CD4-positive, alpha-beta T cell treated with Interleukin-21 for 1 hour (primary cell): ENCODE results near the gene ARMC3.
A peak's percentile ranks its signal among the peaks of the same experiment; 100 is the strongest.
"Not testable (repeated sequence)": the region's sequence is repeated elsewhere in the genome, so short reads cannot be mapped to it uniquely, and the experiment has no call there.

Experiments used
- DNase-seq: peaks from one replicate; pipeline ENCODE4 v3.0.0-alpha.2; 2020

ARMC3 gene

GRCh38 chr10:22927661-22928403 lies at the start of gene ARMC3:
Gene ARMC3, plus strand, starts transcription at chr10:22928053. Its CDS starts 3,944 bp downstream, at chr10:22931997.
- peak; percentile 76 for DNase-seq

- no peak for DNase-seq
These were observed 36.1 kb upstream of the ARMC3 start for GRCh38 chr10:22891797-22892196.

GRCh38 chr10:22893781-22894180 lies 34.1 kb upstream of the ARMC3 start:
- no peak for DNase-seq

GRCh38 chr10:22894714-22895113 lies 33.1 kb upstream of the ARMC3 start:
- DNase-seq = no peak

- no peak for DNase-seq
These were observed 32.6 kb upstream of the ARMC3 start for GRCh38 chr10:22895252-22895651.

GRCh38 chr10:22897371-22897770 lies 30.5 kb upstream of the ARMC3 start:
- no peak for DNase-seq

GRCh38 chr10:22899307-22899706 lies 28.5 kb upstream of the ARMC3 start:
- DNase-seq = no peak

- no peak for DNase-seq
These were observed 28.1 kb upstream of the ARMC3 start for GRCh38 chr10:22899775-22900174.

- no peak for DNase-seq
These were observed 26.8 kb upstream of the ARMC3 start for GRCh38 chr10:22900841-22901601.

GRCh38 chr10:22902147-22902546 lies 25.7 kb upstream of the ARMC3 start:
- DNase-seq = not testable (repeated sequence)

GRCh38 chr10:22903694-22904093 lies 24.2 kb upstream of the ARMC3 start:
- no peak for DNase-seq

GRCh38 chr10:22906767-22907166 lies 21.1 kb upstream of the ARMC3 start:
- DNase-seq = no peak

GRCh38 chr10:22908837-22909236 lies 19.0 kb upstream of the ARMC3 start:
- DNase-seq = no peak

- not testable (repeated sequence) for DNase-seq
These were observed 18.2 kb upstream of the ARMC3 start for GRCh38 chr10:22909673-22910072.

- no peak for DNase-seq
These were observed 16.8 kb upstream of the ARMC3 start for GRCh38 chr10:22911067-22911466.

- DNase-seq = no peak
These were observed 15.7 kb upstream of the ARMC3 start for GRCh38 chr10:22911889-22912762.

- peak; percentile 38 for DNase-seq
These were observed 15.0 kb upstream of the ARMC3 start for GRCh38 chr10:22912763-22913384.

GRCh38 chr10:22913474-22914092 lies 14.3 kb upstream of the ARMC3 start:
- DNase-seq = peak; percentile 34

- no peak for DNase-seq
These were observed 12.5 kb upstream of the ARMC3 start for GRCh38 chr10:22915314-22915713.

- DNase-seq = no peak
These were observed 2.8 kb upstream of the ARMC3 start for GRCh38 chr10:22925088-22925487.

GRCh38 chr10:22927166-22927565 lies 687 bp upstream of the ARMC3 start:
- no peak for DNase-seq

GRCh38 chr10:22929053-22929452 lies 1.2 kb downstream of the ARMC3 start:
- DNase-seq = not testable (repeated sequence)
